SKM-1 treated with dmso at 0.1 percent for 144 hours (cell line): ENCODE measurements around the gene FREM2.

ENCODE experiments used
- DNase-seq: peaks from one replicate; lab custom pipeline; 2025; ENCODE audit not compliant: unreplicated experiment; lab: John Stamatoyannopoulos, UW

The FREM2 gene

GRCh38 chr13:38755793-38756192, 68.9 kb downstream of the FREM2 start:
- no peak for DNase-seq

DNA sequence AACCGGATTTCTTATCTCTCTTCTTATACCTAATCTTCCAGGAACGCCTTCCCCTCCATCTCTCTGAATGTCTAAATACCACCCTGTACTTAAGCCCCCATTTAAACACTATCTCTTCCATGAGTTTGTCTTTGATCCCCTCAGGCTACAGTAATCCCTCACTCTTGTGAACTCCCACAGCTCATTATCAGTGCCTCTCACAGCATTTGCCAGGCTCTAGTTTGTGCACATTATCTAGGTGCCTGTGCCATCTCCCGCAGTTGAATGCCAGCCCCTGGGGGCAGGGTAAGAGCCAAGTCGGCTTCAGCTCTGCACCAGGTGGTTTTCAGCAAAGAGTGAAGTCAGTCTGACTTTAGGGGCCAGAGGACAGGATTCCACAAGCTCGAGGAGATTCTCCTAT, 71.4 kb downstream of the FREM2 start:
- DNase-seq = no peak

DNA sequence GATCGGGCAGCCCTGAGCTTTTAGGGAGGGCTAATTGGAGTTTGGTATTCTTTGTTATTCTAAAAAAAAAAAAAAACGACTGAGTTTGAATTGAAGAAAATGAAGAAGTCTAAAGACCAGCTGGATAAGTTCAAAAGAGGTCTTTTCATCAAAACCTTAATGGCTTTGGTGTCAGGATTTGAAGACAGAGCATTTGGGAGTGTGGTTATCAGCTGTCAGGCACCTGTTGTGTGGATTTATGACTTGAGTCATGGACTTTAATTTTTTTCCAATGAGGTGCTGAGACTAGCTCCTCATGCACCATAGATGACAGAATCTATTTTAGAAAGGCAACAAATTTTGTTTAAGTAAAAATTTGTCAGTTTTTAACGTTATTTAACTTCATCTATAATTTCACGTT, 72.5 kb downstream of the FREM2 start:
- no peak for DNase-seq

DNA sequence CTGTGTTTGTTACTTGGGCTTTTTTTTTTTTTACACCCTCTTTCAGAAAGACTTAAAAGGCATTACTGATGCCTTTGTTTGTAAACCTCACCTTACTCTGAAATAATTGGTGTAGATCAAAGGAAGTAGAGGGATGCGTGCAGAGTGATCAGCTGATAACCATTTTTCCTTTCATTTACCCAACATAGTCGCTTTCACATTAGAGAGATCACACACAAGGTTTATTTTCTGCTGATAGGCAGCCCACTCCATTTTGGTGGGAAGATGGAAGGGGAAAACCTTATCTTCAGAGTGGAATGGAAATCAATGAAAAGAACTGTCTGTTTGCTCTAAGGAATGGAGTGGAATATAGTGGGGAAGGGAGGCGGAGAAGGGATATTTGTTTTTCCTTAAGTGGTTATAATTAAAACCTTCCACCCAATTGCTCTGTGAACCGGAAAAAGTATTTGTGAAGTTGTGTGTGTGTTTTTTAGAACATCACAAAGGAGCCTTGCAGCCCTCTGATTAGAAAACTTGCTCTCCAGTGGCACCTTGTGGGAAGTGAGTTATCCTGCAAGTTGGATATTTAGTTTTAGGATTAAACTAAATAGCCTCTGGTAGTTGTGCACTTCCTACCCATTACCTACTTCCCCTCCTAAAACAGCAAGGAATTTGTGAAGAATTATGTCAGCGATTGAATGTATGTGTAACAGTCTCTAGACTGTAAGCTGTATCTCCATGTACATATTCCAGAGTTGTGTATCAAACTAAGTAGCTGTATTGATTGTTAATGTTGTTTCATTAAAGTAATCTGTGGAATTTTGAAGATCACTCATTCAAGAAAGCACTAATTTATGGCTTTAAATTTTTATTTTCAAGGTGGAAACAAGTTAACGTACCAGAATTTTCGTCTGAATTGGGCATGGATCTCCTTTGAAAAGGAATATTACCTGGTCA, 76.8 kb downstream of the FREM2 start:
- DNase-seq = peak; percentile 17

DNA sequence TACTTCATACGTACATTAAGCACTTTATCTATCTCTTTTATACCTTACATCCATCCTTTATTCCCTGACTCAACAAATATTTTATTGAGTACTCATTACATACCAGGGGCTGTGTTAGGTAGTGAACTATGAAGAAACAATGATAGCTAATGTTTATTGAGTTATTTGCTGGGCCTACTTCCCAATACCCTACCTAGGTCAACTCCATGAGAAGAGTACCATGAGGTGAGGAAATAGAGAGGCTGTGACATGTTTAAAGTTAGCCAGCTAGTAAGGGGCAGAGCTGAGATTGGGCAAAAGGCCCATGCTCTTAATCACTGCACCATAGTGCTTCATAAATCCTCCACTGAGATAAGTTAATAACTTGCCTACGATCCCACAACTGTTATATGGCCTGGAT, 79.9 kb downstream of the FREM2 start:
- no peak for DNase-seq

DNA sequence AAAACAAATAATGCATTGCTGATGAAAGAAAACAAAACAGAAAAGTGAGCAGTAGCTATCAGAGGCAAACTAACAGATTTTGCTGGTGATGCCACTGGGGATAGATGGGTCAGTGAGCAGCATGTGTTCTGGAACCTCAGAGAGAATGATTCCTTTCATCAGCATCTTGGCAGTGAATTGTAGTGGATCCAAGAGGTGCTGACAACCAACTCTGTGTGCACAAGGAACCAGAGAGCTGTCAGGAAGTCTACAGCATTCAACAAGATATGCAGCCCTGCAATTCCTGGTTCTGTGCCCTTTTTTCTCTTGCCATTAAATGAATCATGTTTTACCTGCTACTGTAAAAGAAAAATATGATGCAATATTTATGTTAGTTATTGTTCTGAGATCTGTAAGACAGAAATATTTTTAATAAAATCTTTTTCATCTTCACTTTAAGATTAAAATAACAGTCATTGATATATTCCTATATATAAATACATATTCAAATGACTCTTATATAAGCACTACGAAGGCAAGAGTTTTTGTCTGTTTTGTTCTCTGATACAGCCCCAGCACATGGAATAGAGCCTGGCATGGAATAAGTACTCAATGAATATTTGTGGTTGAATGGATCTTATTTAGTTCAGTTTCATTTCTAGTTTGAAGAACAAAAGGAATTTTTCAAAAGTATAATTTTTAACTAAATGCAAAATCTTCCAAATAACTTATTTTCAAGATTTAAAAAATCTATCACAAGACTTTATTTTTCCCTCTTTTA, 80.8 kb downstream of the FREM2 start:
- DNase-seq = no peak

DNA sequence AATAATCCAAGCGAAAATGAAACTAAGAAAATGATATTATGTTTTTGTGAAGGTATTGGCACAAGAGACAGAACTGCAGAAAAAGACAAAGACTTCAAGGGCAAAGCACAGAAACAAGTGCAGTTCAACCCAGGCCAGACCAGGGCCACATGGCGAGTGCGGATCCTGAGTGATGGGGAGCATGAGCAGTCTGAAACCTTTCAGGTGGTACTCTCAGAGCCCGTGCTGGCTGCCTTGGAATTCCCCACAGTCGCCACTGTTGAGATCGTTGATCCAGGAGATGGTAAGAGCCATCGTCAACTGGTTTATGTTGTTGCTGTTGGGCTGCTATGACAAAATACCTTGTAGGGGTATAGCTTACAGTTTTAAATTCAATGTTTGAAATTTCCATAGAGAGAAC, 82.6 kb downstream of the FREM2 start:
- no peak for DNase-seq

GRCh38 chr13:38775085-38775484, 88.2 kb downstream of the FREM2 start:
- DNase-seq = no peak

- no peak for DNase-seq
Observed at GRCh38 chr13:38777347-38778119, 90.7 kb downstream of the FREM2 start.

DNA sequence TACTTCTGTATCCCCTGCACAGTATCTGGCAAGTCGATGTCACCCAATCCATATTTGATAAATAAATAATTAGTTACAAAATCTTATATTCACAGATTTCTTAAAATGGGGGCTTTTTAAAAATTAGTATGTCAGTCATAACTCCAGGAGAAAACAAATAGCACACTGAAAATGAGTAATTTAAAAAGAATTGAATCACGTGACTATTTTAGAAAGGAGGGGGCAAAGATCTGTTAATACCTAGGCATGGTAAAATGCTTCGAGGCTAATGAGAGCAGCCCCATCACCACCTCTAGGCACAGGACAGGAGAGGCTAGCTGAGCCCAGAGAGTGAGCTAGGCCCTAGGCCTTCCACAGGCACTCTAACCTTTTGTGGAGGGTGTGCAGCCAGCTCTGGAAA, 94.7 kb downstream of the FREM2 start:
- no peak for DNase-seq

GRCh38 chr13:38784036-38784880, 97.4 kb downstream of the FREM2 start:
- DNase-seq = no peak

GRCh38 chr13:38785042-38785441, 98.2 kb downstream of the FREM2 start:
- DNase-seq = no peak

- no peak for DNase-seq
Observed at GRCh38 chr13:38785490-38785889, 98.6 kb downstream of the FREM2 start.

DNA sequence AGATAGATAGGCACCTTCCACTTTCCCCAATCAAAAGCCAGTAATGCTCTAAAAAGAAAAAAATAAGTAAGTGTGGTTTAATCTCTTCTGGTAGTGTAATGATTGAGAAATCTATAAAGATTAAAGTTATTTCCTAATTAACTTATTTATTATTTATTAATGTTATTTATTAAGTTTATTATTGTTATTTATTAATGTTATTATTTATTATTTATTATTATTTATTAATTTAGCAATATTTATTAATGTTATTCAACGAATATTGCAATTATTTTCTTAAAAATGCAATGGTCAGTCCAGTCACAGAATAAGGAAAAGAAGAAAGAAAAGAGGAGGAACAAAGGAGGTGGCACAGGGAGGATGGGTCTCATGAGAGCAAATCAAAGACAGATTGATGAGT, 100.7 kb downstream of the FREM2 start:
- no peak for DNase-seq

DNA sequence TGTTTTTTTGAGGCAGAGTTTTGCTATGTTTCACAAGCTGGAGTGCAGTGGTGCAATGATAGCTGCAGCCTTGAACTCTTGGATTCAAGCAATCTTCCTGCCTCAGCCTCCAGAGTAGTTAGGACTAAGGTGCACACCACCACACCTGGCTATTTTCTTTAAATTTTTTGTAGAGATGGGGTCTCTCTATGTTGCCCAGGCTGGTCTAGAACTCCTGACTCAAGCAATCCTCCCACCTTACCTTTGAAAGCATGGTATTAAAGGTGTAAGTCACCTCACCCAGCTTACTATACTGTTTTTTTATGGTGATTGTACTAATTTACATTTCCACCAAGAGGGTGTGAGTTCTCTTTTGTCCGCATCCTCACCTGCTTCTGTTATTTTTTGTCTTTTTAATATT, 110.0 kb downstream of the FREM2 start:
- DNase-seq = no peak

GRCh38 chr13:38803531-38803930, 116.7 kb downstream of the FREM2 start:
- no peak for DNase-seq

GRCh38 chr13:38804061-38804460, 117.2 kb downstream of the FREM2 start:
- DNase-seq = no peak

GRCh38 chr13:38804536-38804935, 117.7 kb downstream of the FREM2 start:
- DNase-seq = no peak

GRCh38 chr13:38814331-38814730, 127.5 kb downstream of the FREM2 start:
- DNase-seq = no peak

DNA sequence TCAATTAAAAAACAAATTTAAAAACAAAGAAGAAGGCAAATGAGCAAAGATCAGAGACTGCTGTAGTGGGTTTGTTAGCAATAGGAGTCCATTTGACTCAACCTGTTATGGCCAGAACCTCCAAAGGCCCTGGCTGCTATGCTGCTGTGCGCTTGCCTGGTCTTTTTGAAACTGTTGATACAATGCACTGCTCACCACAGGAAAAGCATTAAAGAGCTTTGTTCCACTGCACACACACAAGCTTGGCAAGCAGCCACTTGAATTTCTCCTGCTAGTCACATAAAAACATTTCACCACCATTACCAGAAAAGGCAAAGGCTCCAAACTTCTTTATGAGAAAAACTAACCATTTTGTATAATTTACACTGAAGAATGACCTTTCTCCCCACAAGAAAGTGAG, 132.2 kb downstream of the FREM2 start:
- DNase-seq = no peak

DNA sequence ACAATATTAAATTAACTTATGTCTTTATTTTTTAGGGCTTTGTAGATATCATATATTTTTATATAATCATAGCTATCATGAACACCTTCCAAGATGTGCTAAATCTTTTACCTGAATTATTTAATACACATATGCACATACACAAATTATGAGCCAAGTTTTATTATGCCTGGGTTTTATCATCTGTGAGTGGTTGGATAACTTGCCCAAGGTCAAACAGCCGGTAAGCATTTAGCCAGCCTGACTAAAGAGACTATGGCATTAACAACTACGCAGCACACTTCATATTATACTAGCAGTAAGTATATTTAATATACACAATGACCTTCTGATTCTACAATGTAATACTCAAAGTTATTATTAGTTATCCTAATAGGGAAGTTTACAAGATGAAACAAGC, 132.7 kb downstream of the FREM2 start:
- no peak for DNase-seq
